ENCODE results near the gene NWD2.

NWD2 gene

GRCh38 chr4:37299468-37299867 is 54.9 kb downstream of the NWD2 start:
- H3K9ac ChIP-seq (ENCODE audit: insufficient read length, low read depth) = no peak overlapping the region
- H3K9me3 ChIP-seq (ENCODE audit: insufficient read depth, low read length) = peaks cover 7% of the 10 kb centered on the region; the same call in 1 of the 2 replicates
- TF ChIP-seq YY1 (IDR thresholded peaks at IDR 0.05; ENCODE audit: insufficient read depth, insufficient read length) (no peak), ZNF274 (IDR thresholded peaks at IDR 0.05; ENCODE audit: low read depth, low read length) (no peak), SUZ12 (IDR thresholded peaks at IDR 0.05; ENCODE audit: extremely low read depth, insufficient read depth, insufficient read length) (no peak)
- no peak overlapping the region for H3K4me3 ChIP-seq (ENCODE audit: insufficient read length, low read depth)
- no peaks in the 10 kb centered on the region for H3K4me1 ChIP-seq (ENCODE audit: insufficient read depth, insufficient read length)
- no peaks in the 10 kb centered on the region for H3K36me3 ChIP-seq (ENCODE audit: insufficient read depth, insufficient read length, low read length)
- DNase-seq (ENCODE audit: low read depth, low spot score) = no peak
- no peaks in the 10 kb centered on the region for H3K27me3 ChIP-seq (ENCODE audit: insufficient read depth, insufficient read length)

- TF ChIP-seq YY1 (IDR thresholded peaks at IDR 0.05; ENCODE audit: insufficient read depth, insufficient read length) = no peak
- no peak for TF ChIP-seq SUZ12 (IDR thresholded peaks at IDR 0.05; ENCODE audit: extremely low read depth, insufficient read depth, insufficient read length)
- H3K4me3 ChIP-seq (ENCODE audit: insufficient read length, low read depth) = no peak overlapping the region
- H3K27me3 ChIP-seq (ENCODE audit: insufficient read depth, insufficient read length) = no peaks in the 10 kb centered on the region
- H3K36me3 ChIP-seq (ENCODE audit: insufficient read depth, insufficient read length, low read length) = no peaks in the 10 kb centered on the region
- DNase-seq (ENCODE audit: low read depth, low spot score) = no peak
- H3K9me3 ChIP-seq (ENCODE audit: insufficient read depth, low read length) = peaks cover 27% of the 10 kb centered on the region
- H3K4me1 ChIP-seq (ENCODE audit: insufficient read depth, insufficient read length) = no peaks in the 10 kb centered on the region
- no peak overlapping the region for H3K9ac ChIP-seq (ENCODE audit: insufficient read length, low read depth)
These were observed 60.1 kb downstream of the NWD2 start for GRCh38 chr4:37304612-37305011.

GRCh38 chr4:37305984-37306383 is 61.4 kb downstream of the NWD2 start:
- H3K4me1 ChIP-seq (ENCODE audit: insufficient read depth, insufficient read length) = no peaks in the 10 kb centered on the region
- TF ChIP-seq YY1 (IDR thresholded peaks at IDR 0.05; ENCODE audit: insufficient read depth, insufficient read length) = no peak
- no peak for TF ChIP-seq SUZ12 (IDR thresholded peaks at IDR 0.05; ENCODE audit: extremely low read depth, insufficient read depth, insufficient read length)
- TF ChIP-seq ZNF274 (IDR thresholded peaks at IDR 0.05; ENCODE audit: low read depth, low read length) = no peak
- H3K9ac ChIP-seq (ENCODE audit: insufficient read length, low read depth) = no peak overlapping the region
- peaks cover 30% of the 10 kb centered on the region for H3K9me3 ChIP-seq (ENCODE audit: insufficient read depth, low read length)
- no peaks in the 10 kb centered on the region for H3K27me3 ChIP-seq (ENCODE audit: insufficient read depth, insufficient read length)
- no peak for DNase-seq (ENCODE audit: low read depth, low spot score)
- no peak overlapping the region for H3K4me3 ChIP-seq (ENCODE audit: insufficient read length, low read depth)
- no peaks in the 10 kb centered on the region for H3K36me3 ChIP-seq (ENCODE audit: insufficient read depth, insufficient read length, low read length)

GRCh38 chr4:37317104-37317643 is 72.6 kb downstream of the NWD2 start:
- no peak for DNase-seq (ENCODE audit: low read depth, low spot score)
- no peak overlapping the region for H3K9ac ChIP-seq (ENCODE audit: insufficient read length, low read depth)
- H3K27me3 ChIP-seq (ENCODE audit: insufficient read depth, insufficient read length) = no peaks in the 10 kb centered on the region
- no peaks in the 10 kb centered on the region for H3K9me3 ChIP-seq (ENCODE audit: insufficient read depth, low read length)
- TF ChIP-seq SUZ12 (IDR thresholded peaks at IDR 0.05; ENCODE audit: extremely low read depth, insufficient read depth, insufficient read length) (no peak), YY1 (IDR thresholded peaks at IDR 0.05; ENCODE audit: insufficient read depth, insufficient read length) (no peak), ZNF274 (IDR thresholded peaks at IDR 0.05; ENCODE audit: low read depth, low read length) (no peak)
- no peak overlapping the region for H3K4me3 ChIP-seq (ENCODE audit: insufficient read length, low read depth)
- H3K36me3 ChIP-seq (ENCODE audit: insufficient read depth, insufficient read length, low read length) = no peaks in the 10 kb centered on the region
- no peaks in the 10 kb centered on the region for H3K4me1 ChIP-seq (ENCODE audit: insufficient read depth, insufficient read length)

- H3K9ac ChIP-seq (ENCODE audit: insufficient read length, low read depth) = no peak overlapping the region
- no peaks in the 10 kb centered on the region for H3K27me3 ChIP-seq (ENCODE audit: insufficient read depth, insufficient read length)
- no peaks in the 10 kb centered on the region for H3K9me3 ChIP-seq (ENCODE audit: insufficient read depth, low read length)
- no peaks in the 10 kb centered on the region for H3K4me1 ChIP-seq (ENCODE audit: insufficient read depth, insufficient read length)
- no peak overlapping the region for H3K4me3 ChIP-seq (ENCODE audit: insufficient read length, low read depth)
- no peak for DNase-seq (ENCODE audit: low read depth, low spot score)
- no peaks in the 10 kb centered on the region for H3K36me3 ChIP-seq (ENCODE audit: insufficient read depth, insufficient read length, low read length)
- no peak for TF ChIP-seq SUZ12 (IDR thresholded peaks at IDR 0.05; ENCODE audit: extremely low read depth, insufficient read depth, insufficient read length)
- no peak for TF ChIP-seq YY1 (IDR thresholded peaks at IDR 0.05; ENCODE audit: insufficient read depth, insufficient read length)
- no peak for TF ChIP-seq ZNF274 (IDR thresholded peaks at IDR 0.05; ENCODE audit: low read depth, low read length)
These were observed 76.1 kb downstream of the NWD2 start for GRCh38 chr4:37320513-37321235.

GRCh38 chr4:37322122-37322521 is 77.6 kb downstream of the NWD2 start:
- peak; percentile 2 for DNase-seq (ENCODE audit: low read depth, low spot score)

GRCh38 chr4:37324546-37324945 is 80.0 kb downstream of the NWD2 start:
- DNase-seq (ENCODE audit: low read depth, low spot score) = no peak
- no peaks in the 10 kb centered on the region for H3K36me3 ChIP-seq (ENCODE audit: insufficient read depth, insufficient read length, low read length)

More at GRCh38 chr4:37322122-37322521, 77.6 kb downstream of the NWD2 start:
- TF ChIP-seq YY1 (IDR thresholded peaks at IDR 0.05; ENCODE audit: insufficient read depth, insufficient read length) (no peak), SUZ12 (IDR thresholded peaks at IDR 0.05; ENCODE audit: extremely low read depth, insufficient read depth, insufficient read length) (no peak), ZNF274 (IDR thresholded peaks at IDR 0.05; ENCODE audit: low read depth, low read length) (no peak)
- no peaks in the 10 kb centered on the region for H3K36me3 ChIP-seq (ENCODE audit: insufficient read depth, insufficient read length, low read length)
- no peaks in the 10 kb centered on the region for H3K27me3 ChIP-seq (ENCODE audit: insufficient read depth, insufficient read length)
- no peak overlapping the region for H3K4me3 ChIP-seq (ENCODE audit: insufficient read length, low read depth)
- no peaks in the 10 kb centered on the region for H3K9me3 ChIP-seq (ENCODE audit: insufficient read depth, low read length)
- no peak overlapping the region for H3K9ac ChIP-seq (ENCODE audit: insufficient read length, low read depth)
- no peaks in the 10 kb centered on the region for H3K4me1 ChIP-seq (ENCODE audit: insufficient read depth, insufficient read length)

More at GRCh38 chr4:37324546-37324945, 80.0 kb downstream of the NWD2 start:
- no peak overlapping the region for H3K4me3 ChIP-seq (ENCODE audit: insufficient read length, low read depth)
- H3K4me1 ChIP-seq (ENCODE audit: insufficient read depth, insufficient read length) = no peaks in the 10 kb centered on the region
- no peak for TF ChIP-seq SUZ12 (IDR thresholded peaks at IDR 0.05; ENCODE audit: extremely low read depth, insufficient read depth, insufficient read length)
- no peak for TF ChIP-seq YY1 (IDR thresholded peaks at IDR 0.05; ENCODE audit: insufficient read depth, insufficient read length)
- no peak for TF ChIP-seq ZNF274 (IDR thresholded peaks at IDR 0.05; ENCODE audit: low read depth, low read length)
- no peaks in the 10 kb centered on the region for H3K9me3 ChIP-seq (ENCODE audit: insufficient read depth, low read length)
- H3K9ac ChIP-seq (ENCODE audit: insufficient read length, low read depth) = no peak overlapping the region
- H3K27me3 ChIP-seq (ENCODE audit: insufficient read depth, insufficient read length) = no peaks in the 10 kb centered on the region

Measured in NT2/D1 (cell line).